SKM-1 (cell line): ENCODE data around the gene ZCCHC7.

Experiments used
- DNase-seq: peaks from one replicate; lab custom pipeline; 2025; ENCODE audit not compliant: unreplicated experiment; lab: John Stamatoyannopoulos, UW

The ZCCHC7 gene

GRCh38 chr9:37248651-37249163 is 128.3 kb downstream of the ZCCHC7 start:
- DNase-seq, result no peak

- DNase-seq, result no peak
Observed at GRCh38 chr9:37251452-37251851, 131.1 kb downstream of the ZCCHC7 start.

DNA sequence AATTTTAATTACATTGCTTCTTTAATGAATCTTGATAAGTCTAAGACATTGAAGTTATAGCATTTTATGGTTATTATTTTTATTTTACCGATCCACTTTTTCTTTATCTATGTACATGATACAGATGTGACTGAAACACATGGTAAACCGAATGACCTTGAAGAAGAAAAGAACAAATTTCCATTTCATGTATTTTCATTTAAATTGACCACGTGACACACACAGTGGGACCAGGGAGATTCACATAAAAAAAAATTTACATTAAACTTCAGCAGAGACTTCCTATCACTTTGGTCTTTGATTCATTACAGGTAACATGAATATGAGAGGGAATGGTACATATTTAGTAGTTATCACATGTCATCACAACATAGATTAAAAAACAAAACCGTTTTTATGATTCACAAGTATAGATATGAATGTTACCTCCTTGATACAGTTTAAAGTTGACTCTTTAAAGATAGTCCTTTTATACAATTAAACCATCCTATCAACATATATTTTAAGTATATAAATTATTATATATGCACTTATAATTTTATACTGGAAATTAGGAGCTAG is 133.1 kb downstream of the ZCCHC7 start:
- no peak for DNase-seq

- DNase-seq, result no peak
Observed at GRCh38 chr9:37255187-37255586, 134.8 kb downstream of the ZCCHC7 start.

- no peak for DNase-seq
Observed at GRCh38 chr9:37255944-37256862, 135.8 kb downstream of the ZCCHC7 start.

DNA sequence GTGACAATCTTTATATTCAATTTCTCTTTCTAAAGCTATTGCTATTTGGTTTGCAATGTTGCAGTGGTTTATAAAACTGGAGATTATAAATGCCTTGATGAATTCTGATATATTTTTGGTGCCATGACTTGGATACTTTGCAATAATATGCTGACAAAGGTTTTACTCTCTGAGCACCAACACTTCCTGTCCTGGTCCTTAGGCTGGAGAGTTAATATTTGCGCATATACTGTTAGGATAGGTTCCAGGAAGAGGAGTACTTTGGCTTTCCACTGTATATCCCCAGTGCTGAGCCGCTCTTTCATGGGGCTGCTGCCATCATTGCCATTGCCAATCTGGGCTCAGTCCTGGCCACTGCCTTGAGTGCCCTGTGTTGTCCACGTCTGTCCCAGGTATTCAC is 139.6 kb downstream of the ZCCHC7 start:
- no peak for DNase-seq

GRCh38 chr9:37262410-37262809 is 142.0 kb downstream of the ZCCHC7 start:
- no peak for DNase-seq

- no peak for DNase-seq
Observed at GRCh38 chr9:37264539-37264938, 144.2 kb downstream of the ZCCHC7 start.

GRCh38 chr9:37266630-37267029 is 146.3 kb downstream of the ZCCHC7 start:
- no peak for DNase-seq

DNA sequence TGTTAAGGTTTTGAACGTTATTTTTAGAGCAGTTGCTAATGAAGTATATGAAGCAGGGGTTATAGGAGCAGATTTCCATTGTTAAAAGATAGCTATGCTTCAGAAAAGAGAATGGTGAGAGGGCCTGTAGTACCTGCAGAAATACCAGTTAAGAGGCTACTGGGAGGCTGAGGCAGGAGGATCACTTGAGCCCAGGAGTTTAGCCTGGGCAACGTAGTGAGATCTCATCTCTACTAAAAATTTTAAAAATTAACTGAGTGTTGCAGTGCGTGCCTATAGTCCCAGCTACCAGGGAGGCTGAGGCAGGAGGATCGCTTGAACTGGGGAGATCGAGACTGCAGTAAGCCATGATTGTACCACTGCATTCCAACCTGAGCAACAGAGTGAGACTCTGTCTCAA is 148.8 kb downstream of the ZCCHC7 start:
- DNase-seq, result no peak

DNA sequence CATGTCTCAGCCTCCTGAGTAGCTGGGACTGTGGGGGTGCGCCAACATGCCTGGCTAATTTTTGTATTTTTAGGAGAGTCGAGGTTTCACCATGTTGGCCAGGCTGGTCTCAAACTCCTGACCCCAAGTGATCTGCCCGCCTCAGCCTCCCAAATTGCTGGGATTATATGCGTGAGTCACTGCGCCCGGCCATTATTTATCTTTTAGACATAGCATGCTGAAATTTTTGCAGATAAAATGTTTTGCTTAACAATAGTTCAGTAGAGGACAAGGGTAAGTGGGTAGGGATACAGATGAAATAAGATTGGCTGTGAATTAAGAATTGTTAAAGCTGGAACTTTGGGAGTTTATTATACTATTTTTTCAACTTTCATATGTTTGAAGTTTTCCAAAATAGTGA is 151.3 kb downstream of the ZCCHC7 start:
- DNase-seq, result no peak

DNA sequence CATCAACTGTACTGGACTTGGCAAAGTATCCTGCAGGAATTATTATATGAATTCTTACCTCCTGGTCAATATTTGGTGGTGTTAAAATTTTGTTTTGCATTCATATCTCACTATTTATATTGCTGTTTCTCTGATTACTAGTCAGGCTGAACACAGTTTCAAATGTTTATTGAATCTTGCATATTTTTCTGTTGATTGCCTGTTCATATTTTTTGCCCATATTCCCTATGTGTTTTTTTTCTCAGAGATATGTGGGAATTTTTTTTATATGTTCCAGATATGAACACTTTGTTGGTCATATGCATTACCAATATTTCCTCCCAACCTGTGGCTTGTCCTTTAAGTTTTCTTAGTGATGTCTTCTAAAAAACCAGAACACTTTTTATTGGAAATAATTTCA is 153.2 kb downstream of the ZCCHC7 start:
- DNase-seq, result no peak

DNA sequence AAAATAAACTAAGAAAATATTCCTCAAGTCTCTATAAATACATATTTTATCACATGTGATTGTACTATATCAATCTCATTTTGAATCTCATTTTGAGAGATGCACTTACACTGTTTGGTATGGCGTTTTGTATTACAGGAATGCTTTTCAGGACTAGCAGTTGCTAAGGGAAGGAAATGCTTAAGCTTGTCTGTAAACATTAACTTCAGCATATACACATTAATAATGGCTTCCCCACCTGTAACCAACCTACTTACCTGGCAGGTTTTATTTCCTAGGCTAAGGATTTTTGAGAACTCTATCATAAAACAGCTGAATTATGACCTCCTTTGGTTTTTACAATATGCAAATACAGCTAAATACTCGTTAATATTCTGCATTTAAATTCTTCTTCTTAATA is 161.2 kb downstream of the ZCCHC7 start:
- DNase-seq, result no peak

DNA sequence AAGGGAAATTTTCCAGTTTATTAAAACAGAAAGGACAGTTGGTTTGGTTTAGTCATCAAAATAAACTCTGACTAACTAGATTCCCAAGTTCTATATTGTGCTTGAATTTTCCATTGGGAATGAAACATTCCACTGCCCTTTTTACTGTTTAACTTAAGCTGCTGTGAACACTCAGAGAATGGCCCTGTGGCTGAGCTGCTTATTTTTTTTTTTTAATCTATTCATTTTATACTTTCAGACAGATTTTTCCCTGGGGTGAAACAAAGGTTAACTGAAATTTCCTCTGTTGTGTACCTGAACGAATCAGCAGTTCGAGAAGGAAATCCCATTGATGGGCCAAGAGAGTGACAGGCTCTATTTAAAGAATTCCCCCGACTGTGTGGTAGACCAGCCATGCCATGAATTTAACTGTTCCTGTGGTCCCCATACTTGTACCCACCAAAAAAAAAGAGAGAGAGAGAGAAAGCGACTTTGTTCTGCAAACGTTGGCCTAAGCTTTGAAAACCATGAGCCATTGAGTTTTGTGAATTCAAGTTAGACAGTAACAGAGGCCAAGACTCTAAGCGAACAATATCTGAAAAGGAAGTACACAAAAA is 163.5 kb downstream of the ZCCHC7 start:
- no peak for DNase-seq

DNA sequence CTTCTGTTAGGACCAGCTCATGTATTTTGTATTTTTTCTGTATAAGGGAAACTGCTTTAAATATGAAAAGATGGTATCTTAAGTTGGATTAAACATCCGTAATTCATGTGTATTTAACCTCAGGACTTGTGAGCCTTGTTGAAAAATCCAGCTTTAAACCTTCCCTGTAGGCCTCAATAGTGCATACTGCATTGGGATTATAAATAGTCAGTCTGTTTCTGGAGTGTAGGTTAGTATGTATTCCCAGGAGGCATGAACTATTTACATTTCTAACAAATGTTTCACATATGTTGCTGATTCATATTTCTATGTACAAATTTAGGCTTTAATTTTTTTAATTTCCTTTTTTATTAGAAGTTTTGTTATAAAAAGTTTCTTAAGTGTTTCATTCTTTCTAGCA is 164.3 kb downstream of the ZCCHC7 start:
- DNase-seq, result no peak

- DNase-seq, result no peak
Observed at GRCh38 chr9:37286530-37287175, 166.3 kb downstream of the ZCCHC7 start.

DNA sequence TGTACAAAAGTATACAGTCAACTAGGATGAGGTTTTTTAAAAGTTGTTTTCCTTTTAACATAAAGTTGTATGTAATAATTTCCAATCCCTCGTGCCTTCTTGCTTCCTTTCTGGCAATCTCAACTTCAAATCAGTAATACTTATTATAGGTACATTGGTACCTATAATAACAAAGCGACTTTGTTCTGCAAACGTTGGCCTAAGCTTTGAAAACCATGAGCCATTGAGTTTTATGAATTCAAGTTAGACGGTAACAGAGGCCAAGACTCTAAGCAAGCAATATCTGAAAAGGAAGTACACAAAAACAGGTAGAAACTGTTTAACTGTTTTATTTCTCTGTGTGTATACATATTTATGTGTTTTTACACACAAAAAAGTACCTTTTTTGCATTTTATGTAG is 166.9 kb downstream of the ZCCHC7 start:
- no peak for DNase-seq

GRCh38 chr9:37289631-37290030 is 169.3 kb downstream of the ZCCHC7 start:
- no peak for DNase-seq

- no peak for DNase-seq
Observed at GRCh38 chr9:37290366-37290939, 170.1 kb downstream of the ZCCHC7 start.

DNA sequence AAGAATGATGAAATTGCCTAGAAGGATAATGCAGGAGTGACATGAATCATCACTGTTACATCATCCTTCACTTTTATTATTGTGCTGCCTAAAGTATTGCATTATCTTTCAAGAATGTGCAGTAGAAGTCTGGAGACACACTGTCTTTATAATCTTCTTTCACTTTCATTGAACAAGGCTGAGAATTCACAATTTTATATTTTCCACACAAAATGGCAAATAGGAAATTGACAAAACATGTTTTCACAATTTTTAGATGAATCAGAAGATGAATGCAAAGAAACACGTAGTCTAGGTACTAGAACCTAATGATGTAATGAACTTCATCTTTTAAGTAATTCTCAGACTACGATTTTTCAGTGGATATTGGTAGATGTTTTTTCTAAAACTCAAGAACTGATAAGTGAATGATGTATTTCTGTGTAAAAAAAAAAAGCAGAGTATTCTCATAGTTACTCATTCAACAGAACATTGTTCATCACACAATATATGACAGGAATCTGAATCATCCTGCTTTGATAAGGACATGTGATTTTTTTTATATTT is 170.6 kb downstream of the ZCCHC7 start:
- DNase-seq, result no peak
